Measurements from ENCODE around the gene PDLIM4. TPM values are rescaled to one million over a fixed set of nuclear protein-coding genes. Genes with fewer than 3 reads are reported as not detected.

PDLIM4 gene
- total RNA-seq, 4 donors from 2014 or later: 3.2 to 16.3 (median 12.8) TPM

DNA sequence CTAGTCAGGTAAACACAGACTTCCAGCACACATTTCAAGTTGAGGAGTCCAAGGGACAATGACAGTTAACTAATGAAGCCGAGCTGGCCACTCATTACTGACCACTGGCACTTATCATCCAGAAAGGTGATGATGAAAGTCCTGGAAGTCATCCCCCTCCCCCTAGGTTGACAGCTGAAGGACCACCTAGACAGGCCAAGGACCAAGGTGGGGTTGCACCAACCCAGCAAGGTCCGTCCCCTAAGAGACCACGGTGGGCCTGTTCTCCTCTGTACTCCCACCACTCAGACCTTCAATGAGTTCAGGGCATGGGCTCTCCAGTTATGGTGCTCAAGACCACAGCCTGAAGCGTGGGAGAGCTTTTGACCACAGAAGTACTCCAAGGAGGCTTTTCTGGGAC, 43.0 kb upstream of the PDLIM4 start:
- TF ChIP-seq, protein P1, sequence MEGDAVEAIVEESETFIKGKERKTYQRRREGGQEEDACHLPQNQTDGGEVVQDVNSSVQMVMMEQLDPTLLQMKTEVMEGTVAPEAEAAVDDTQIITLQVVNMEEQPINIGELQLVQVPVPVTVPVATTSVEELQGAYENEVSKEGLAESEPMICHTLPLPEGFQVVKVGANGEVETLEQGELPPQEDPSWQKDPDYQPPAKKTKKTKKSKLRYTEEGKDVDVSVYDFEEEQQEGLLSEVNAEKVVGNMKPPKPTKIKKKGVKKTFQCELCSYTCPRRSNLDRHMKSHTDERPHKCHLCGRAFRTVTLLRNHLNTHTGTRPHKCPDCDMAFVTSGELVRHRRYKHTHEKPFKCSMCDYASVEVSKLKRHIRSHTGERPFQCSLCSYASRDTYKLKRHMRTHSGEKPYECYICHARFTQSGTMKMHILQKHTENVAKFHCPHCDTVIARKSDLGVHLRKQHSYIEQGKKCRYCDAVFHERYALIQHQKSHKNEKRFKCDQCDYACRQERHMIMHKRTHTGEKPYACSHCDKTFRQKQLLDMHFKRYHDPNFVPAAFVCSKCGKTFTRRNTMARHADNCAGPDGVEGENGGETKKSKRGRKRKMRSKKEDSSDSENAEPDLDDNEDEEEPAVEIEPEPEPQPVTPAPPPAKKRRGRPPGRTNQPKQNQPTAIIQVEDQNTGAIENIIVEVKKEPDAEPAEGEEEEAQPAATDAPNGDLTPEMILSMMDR (IDR thresholded peaks at IDR 0.05; ENCODE audit: low read depth): no peak

DNA sequence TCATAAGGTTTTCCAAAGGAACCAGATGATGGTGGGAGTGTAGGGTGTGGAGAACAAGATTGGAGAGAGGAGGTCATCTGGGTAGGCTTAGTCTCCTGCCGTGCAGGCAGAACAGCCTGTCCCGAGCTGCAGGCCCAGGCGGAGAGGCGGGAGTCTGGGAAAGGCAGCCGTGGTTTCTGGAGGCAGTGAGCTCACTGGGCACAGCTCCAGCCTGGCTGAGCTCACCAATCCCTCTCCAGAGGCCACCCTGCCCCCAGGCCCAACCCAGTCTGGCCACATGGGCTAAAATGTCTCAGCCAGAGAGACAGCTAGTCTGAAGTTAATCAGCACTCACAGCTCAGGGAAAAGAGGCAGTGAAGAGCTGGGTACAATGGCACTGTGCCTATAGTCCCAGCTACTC, 42.2 kb upstream of the PDLIM4 start:
- TF ChIP-seq, protein P1 (IDR thresholded peaks at IDR 0.05; ENCODE audit: low read depth): no peak

DNA sequence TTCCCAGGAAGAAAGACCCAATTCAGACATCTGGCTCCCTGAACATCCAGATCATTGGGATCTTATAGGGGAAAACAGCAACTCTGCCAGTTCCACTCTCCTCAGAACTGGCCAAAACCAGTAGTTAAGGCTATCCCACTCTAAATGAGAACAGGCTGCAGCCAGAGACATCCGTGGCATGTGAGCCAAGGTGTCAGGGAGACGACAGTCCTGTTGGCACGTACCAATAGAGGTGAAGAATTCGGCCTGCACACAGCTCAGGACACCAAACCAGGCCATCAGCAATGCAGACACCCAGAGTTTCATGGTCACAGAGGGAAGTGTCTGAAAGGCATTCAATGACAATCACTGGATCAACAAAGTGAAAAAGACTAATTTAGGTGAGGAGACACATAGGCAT, 39.2 kb upstream of the PDLIM4 start:
- TF ChIP-seq, protein P1 (IDR thresholded peaks at IDR 0.05; ENCODE audit: low read depth): no peak

DNA sequence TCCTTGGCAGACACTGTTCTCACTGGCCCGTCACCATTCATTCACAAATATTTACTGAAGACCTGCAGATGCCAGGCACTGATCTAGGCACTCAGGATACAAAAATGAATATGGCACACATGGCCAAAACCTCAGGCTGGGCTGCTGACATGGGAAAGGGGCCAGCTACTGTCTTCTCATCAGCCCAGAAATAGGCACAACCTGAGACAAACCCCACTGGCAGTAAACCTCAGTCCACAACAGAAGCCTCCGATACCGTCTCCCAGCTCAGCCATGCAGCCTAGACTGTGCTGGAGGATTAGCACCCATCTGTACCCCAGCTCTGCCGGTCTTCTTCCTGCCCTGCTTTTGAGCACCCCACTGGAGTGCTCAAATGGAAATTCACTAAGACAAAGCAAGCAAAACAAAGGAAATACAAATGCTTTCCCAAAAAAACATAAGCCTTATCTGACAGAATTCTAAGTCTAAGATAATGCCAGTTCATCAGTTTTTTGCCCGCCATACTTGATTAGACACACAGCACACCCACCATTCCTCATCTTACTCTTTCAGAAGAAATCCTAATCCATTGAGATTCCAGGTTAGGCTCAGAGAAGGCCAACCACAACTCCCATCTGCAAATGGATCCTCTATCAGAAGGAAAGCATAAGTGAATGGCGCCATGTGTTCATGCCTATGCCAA, 38.1 kb upstream of the PDLIM4 start:
- TF ChIP-seq, protein P1 (IDR thresholded peaks at IDR 0.05; ENCODE audit: low read depth): no peak

DNA sequence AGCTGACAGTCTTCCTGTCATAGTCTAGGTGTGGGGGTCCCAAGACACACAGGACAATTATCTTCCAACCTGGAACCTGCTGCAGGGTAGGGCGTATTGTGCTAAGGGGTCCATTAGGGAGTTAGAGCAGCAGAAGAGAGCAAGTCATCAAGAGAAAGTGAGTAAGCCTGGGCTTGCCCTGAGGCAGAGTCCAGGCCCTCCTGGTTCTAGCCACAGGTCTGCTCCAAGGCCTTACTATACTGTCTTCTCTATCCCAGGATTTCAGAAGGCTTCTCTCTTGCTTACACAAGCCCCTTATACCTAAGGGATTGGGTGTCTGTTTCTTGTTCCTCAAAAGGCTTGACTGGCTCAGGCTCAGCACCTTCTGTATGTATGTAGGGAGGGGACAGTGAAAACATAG, 37.5 kb upstream of the PDLIM4 start:
- TF ChIP-seq, protein P1 (IDR thresholded peaks at IDR 0.05; ENCODE audit: low read depth): no peak

DNA sequence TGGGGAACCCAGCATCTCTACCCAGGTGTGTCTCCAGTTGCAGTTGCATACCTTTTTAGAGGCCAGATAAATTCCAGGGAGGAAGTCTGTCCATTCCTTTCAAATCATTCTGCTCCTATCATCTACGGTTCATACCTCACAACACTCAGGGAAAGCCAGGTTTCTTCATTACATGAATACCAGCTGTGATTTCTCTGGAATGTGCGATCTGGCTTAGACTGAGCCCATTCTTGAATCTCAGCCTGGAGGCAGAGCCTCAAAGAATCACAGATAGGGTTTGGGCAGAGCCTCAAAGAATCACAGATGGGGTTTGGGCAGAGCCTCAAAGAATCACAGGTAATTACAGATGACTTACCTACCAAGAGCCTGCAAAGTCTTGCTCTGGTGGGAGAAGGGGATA, 37.0 kb upstream of the PDLIM4 start:
- TF ChIP-seq, protein P1 (IDR thresholded peaks at IDR 0.05; ENCODE audit: low read depth): no peak

DNA sequence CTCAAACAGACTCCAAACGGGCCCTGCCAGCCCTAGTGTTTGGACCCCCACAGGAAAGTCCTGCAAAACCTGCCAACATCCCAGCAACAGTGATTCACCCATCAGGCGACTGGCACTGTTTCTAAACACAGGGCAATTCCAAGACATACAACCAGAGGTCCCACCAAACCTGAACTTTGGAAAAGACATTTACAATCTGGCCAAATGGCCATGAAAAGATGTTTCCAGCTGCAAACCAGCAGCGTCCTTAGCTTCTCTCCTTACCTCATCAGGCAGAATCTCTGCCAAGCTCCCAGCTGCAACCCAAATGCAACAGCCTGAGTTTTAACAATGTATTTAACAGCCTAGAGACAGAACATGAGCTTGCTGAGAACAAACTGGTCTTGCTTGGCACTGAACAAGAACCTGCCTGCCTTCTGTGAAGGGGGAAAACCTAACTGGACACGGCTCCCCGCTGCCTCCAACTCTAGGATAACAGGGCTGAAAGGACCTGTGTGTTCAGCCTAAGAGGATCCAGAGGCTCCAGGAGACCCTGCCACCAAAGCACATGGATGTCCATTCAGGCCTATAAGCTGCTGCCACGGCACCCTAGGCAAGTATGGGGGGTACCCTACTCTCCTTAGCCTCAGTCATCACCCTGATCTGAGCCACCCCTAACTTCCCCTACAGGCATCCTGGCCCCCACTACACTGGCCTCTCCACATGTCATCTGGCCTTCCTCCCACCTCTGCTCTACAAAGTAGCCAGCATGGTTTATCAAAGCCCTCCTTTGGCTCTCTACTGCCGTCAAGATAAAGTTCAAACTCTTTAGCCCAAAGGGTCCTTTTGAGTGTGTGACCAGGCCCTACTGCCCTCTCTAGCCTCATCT, 35.5 kb upstream of the PDLIM4 start:
- TF ChIP-seq, protein P1 (IDR thresholded peaks at IDR 0.05; ENCODE audit: low read depth): no peak

All from subcutaneous adipose tissue (tissue), 4 donors.